ENCODE data around the gene ZNF827. TPM values are rescaled to one million over a fixed set of nuclear protein-coding genes. Genes with fewer than 3 reads are reported as not detected.
A peak's percentile ranks its signal among the peaks of the same experiment; 100 is the strongest.

ZNF827 gene
- total and polyA plus RNA-seq, 8 donors = 3.8 to 13.8 (median 5.1) TPM

- no peak overlapping the region for H3K27ac ChIP-seq
- no peaks in the 10 kb centered on the region for H3K9me3 ChIP-seq
- no peaks in the 10 kb centered on the region for H3K4me1 ChIP-seq
- no peaks in the 10 kb centered on the region for H3K27me3 ChIP-seq
- H3K36me3 ChIP-seq = no peaks in the 10 kb centered on the region
- DNase-seq (no peak), ATAC-seq (peak in 1 of 4 donors; percentile 18), FAIRE-seq (no peak)
- 21% methylated on average over 1 of the region's 1 CpG for WGBS, 2 donors
- intact Hi-C loops (cut with DNase I) = no loop called here
- no peak for TF ChIP-seq CTCF (IDR thresholded peaks at IDR 0.05)
- H3K4me3 ChIP-seq = no peak overlapping the region
Measured at GRCh38 chr4:145868637-145869409, 69.8 kb downstream of the ZNF827 start.

- no peak overlapping the region for H3K27ac ChIP-seq
- H3K9me3 ChIP-seq = no peaks in the 10 kb centered on the region
- H3K27me3 ChIP-seq = no peaks in the 10 kb centered on the region
- intact Hi-C loops (cut with DNase I) = no loop called here
- no peak for ATAC-seq
- no peak for DNase-seq
- no peaks in the 10 kb centered on the region for H3K36me3 ChIP-seq
- FAIRE-seq = no peak
- H3K4me3 ChIP-seq = no peak overlapping the region
- no peaks in the 10 kb centered on the region for H3K4me1 ChIP-seq
- no peak for TF ChIP-seq CTCF (IDR thresholded peaks at IDR 0.05)
Measured at GRCh38 chr4:145867406-145867805, 71.2 kb downstream of the ZNF827 start.

DNA sequence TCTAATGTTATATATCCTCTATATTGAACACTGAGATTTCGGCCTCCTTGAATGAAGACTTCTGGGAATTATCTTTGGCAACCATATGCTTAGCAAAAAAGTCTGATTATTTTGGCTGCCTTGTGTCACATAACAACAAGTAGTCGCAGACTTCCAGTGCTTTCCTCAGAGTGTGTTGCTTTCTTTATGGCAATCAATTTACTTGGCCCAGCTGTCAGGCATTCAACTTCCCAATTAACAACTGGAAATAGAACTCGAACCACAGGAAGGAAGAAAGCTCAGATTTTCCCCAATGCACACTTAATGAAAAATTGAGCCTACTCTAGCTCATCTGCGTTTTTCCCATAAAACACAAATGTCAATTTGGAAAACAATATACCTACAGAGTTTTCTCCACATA is 71.6 kb downstream of the ZNF827 start:
- no peaks in the 10 kb centered on the region for H3K36me3 ChIP-seq
- peaks cover 0 to 3% (median 0%) of the 10 kb centered on the region in 3 donors for H3K4me1 ChIP-seq
- intact Hi-C loops (cut with DNase I) = no loop called here
- no peak overlapping the region for H3K4me3 ChIP-seq
- no peak for DNase-seq
- no peak for FAIRE-seq
- WGBS, 2 donors = 80 to 82% methylated on average over 4 of the region's 4 CpGs
- TF ChIP-seq CTCF (IDR thresholded peaks at IDR 0.05) = no peak
- no peak for ATAC-seq
- H3K27ac ChIP-seq = no peak overlapping the region
- H3K9me3 ChIP-seq = no peaks in the 10 kb centered on the region
- no peaks in the 10 kb centered on the region for H3K27me3 ChIP-seq

DNA sequence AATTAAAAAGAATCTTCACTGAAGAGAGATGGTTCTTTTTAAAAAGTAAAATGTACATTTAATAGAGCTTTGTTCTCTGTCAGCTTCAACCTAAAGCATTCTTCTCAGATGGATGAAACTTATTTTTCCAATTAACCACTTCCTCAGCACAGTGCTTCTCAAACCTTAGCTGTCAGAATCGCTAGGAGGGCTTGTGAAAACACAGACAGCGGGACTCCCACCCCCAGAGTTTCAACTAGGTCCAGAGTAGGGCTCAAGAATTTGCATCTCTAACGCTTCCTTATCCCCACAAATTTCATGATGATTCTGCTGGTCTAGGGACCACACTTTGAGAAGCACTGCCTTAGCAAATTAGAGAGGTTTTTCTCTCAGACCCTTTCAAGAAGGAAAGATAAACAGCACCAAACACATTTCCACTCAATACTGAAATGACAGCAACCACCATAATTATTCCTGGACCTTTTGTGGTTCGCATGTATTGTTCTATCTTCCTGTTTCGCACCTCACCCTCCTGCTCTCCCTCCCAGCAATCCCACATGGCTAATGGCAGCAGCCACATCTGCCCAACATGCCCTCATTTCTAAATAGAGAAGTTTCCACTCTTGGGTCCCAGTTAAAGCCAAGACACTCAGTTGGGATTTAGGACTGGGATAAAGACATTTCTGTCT is 73.2 kb downstream of the ZNF827 start:
- H3K27me3 ChIP-seq = no peaks in the 10 kb centered on the region
- no peak for ATAC-seq
- TF ChIP-seq CTCF (IDR thresholded peaks at IDR 0.05) = no peak
- H3K36me3 ChIP-seq = no peaks in the 10 kb centered on the region
- DNase-seq = no peak
- no peaks in the 10 kb centered on the region for H3K9me3 ChIP-seq
- H3K4me1 ChIP-seq = peaks cover 0 to 7% (median 0%) of the 10 kb centered on the region in 3 donors
- H3K27ac ChIP-seq = no peak overlapping the region
- no peak overlapping the region for H3K4me3 ChIP-seq
- 93% methylated on average over 5 of the region's 5 CpGs for WGBS, 2 donors
- intact Hi-C loops (cut with DNase I) = no loop called here
- no peak for FAIRE-seq

GRCh38 chr4:145863191-145863590 is 75.4 kb downstream of the ZNF827 start:
- no peak for ATAC-seq
- WGBS, 2 donors = 93% methylated on average over 2 of the region's 2 CpGs
- DNase-seq = no peak
- no peaks in the 10 kb centered on the region for H3K27me3 ChIP-seq
- no peak for FAIRE-seq
- H3K4me3 ChIP-seq = no peak overlapping the region
- no peaks in the 10 kb centered on the region for H3K36me3 ChIP-seq
- no peak overlapping the region for H3K27ac ChIP-seq
- intact Hi-C loops (cut with DNase I) = no loop called here
- peaks cover 0 to 7% (median 0%) of the 10 kb centered on the region in 3 donors for H3K4me1 ChIP-seq
- no peaks in the 10 kb centered on the region for H3K9me3 ChIP-seq
- no peak for TF ChIP-seq CTCF (IDR thresholded peaks at IDR 0.05)
